Uterus (tissue), 2 donors: Measurements from ENCODE around the gene ACOXL.

Source experiments
- POLR2A ChIP-seq, 2 donors: fragments of 450-650 bp; IDR thresholded peaks; one replicate each; pipeline ENCODE4 v1.6.1; 2016; ENCODE audit warnings: antibody characterized with exemption in 2 of 2, mild to moderate bottlenecking in 1 of 2, moderate library complexity in 1 of 2
- TF ChIP-seq, protein P1 (sequence below), 4 experiments: fragments of 200-600 bp in 2 of 4; fragments of 450-650 bp in 2 of 4; sonication (generic) in 2 of 4; IDR thresholded peaks; one replicate each; pipeline ENCODE4 v1.5.1; 2016 to 2019; ENCODE audit warnings: antibody characterized with exemption in 4 of 4, mild to moderate bottlenecking in 2 of 4, moderate library complexity in 1 of 4

DNA sequence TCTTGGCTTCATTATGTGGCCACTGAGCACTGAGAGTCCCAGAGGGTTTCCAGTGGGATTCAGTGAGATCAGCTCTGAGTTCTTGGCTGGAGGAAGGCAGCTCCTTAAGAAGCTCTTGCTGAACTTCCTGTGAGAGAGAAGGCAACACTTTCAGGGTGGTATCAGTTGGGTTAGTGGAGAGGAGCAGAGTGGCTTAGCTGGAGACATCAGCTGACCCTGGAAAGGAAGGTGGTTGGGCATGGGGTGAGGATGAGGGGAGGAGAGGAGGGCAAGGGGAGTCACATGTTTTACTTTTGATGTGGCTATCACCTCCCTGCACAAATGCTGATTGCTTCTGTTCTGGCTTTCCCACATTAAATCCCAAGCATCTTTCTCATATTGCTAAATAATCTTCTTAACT lies 95.1 kb downstream of the ACOXL start:
- TF ChIP-seq, protein P1, sequence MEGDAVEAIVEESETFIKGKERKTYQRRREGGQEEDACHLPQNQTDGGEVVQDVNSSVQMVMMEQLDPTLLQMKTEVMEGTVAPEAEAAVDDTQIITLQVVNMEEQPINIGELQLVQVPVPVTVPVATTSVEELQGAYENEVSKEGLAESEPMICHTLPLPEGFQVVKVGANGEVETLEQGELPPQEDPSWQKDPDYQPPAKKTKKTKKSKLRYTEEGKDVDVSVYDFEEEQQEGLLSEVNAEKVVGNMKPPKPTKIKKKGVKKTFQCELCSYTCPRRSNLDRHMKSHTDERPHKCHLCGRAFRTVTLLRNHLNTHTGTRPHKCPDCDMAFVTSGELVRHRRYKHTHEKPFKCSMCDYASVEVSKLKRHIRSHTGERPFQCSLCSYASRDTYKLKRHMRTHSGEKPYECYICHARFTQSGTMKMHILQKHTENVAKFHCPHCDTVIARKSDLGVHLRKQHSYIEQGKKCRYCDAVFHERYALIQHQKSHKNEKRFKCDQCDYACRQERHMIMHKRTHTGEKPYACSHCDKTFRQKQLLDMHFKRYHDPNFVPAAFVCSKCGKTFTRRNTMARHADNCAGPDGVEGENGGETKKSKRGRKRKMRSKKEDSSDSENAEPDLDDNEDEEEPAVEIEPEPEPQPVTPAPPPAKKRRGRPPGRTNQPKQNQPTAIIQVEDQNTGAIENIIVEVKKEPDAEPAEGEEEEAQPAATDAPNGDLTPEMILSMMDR (IDR thresholded peaks at IDR 0.05) = no peak
- no peak for TF ChIP-seq POLR2A (IDR thresholded peaks at IDR 0.05)
